ENCODE results near the gene CMC1. TPM values are rescaled to one million over a fixed set of nuclear protein-coding genes. Genes with fewer than 3 reads are reported as not detected.

The CMC1 gene
- total and polyA plus RNA-seq, 8 donors, result 9.6 to 93.4 (median 33.4) TPM

DNA sequence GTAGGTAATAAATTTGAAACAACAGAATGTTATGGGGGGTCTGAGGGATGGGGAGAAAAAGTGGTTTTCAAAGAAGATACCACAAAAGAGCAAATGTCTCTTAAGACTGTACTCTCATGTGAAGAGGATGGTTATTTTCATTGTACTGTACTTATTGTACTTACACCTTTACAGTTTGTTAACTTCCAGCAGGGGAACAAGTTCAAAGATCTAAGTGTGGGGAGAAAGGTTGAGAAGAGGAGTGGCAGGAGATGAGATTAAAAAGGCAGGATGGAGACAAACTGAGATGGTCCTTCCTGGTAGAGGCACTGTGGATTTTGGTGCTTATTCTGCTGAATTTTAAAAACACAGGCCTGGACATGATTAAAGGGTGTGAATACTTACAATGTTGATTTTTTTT, 101.7 kb downstream of the CMC1 start:
- H3K27me3 ChIP-seq, result no peaks in the 10 kb centered on the region
- H3K36me3 ChIP-seq, result peaks cover 0 to 22% (median 15%) of the 10 kb centered on the region in 4 donors
- TF ChIP-seq EP300 (IDR thresholded peaks at IDR 0.05) (no peak), POLR2A (IDR thresholded peaks at IDR 0.05) (no peak), POLR2AphosphoS5 (IDR thresholded peaks at IDR 0.05) (no peak)
- TF ChIP-seq, protein P1, sequence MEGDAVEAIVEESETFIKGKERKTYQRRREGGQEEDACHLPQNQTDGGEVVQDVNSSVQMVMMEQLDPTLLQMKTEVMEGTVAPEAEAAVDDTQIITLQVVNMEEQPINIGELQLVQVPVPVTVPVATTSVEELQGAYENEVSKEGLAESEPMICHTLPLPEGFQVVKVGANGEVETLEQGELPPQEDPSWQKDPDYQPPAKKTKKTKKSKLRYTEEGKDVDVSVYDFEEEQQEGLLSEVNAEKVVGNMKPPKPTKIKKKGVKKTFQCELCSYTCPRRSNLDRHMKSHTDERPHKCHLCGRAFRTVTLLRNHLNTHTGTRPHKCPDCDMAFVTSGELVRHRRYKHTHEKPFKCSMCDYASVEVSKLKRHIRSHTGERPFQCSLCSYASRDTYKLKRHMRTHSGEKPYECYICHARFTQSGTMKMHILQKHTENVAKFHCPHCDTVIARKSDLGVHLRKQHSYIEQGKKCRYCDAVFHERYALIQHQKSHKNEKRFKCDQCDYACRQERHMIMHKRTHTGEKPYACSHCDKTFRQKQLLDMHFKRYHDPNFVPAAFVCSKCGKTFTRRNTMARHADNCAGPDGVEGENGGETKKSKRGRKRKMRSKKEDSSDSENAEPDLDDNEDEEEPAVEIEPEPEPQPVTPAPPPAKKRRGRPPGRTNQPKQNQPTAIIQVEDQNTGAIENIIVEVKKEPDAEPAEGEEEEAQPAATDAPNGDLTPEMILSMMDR (IDR thresholded peaks at IDR 0.05), result no peak
- H3K4me3 ChIP-seq, result no peak overlapping the region
- intact Hi-C loops (cut with DNase I; ENCODE audit: low total_unique reads), result no loop called here
- H3K27ac ChIP-seq, result peak overlapping the region in 3 of 5 donors; percentile 1 to 58 (median 27)
- no peaks in the 10 kb centered on the region for H3K9me3 ChIP-seq
- no peak for DNase-seq
- peaks cover 21 to 65% (median 47%) of the 10 kb centered on the region in 4 donors for H3K4me1 ChIP-seq

DNA sequence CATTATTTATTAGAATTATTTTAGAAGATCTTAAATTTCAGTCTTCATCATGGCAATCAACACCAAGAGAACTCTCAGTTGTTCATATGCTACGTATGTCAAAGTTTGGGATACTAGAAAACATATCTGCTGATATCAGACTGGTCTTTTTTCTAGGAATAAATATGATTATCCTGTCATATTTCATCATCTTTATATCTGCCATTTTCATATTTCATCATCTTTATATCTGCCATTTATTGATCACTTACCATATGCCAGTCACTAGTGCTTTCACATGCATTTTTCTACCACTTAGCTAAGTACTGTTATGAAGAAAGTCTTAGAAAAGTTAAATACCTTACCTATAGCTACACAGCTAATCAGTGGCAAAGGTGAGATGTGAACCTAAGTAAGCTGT, 104.3 kb downstream of the CMC1 start:
- Histone ChIP-seq H3K36me3 (no peaks in the 10 kb centered on the region), H3K27ac (no peak overlapping the region), H3K27me3 (no peaks in the 10 kb centered on the region), H3K4me1 (peaks cover 26 to 75% (median 53%) of the 10 kb centered on the region in 4 donors), H3K9me3 (no peaks in the 10 kb centered on the region), H3K4me3 (peak overlapping the region in 2 of 4 donors; percentile 63 to 66)
- intact Hi-C loops (cut with DNase I; ENCODE audit: low total_unique reads), result no loop called here
- WGBS, 5 donors, result 86 to 97% (median 91%) methylated on average over 1 of the region's 1 CpG
- DNase-seq, result no peak
- no peak for TF ChIP-seq EP300 (IDR thresholded peaks at IDR 0.05)
- TF ChIP-seq POLR2A (IDR thresholded peaks at IDR 0.05), result no peak
- TF ChIP-seq POLR2AphosphoS5 (IDR thresholded peaks at IDR 0.05), result no peak
- TF ChIP-seq, protein P1 (IDR thresholded peaks at IDR 0.05), result no peak

DNA sequence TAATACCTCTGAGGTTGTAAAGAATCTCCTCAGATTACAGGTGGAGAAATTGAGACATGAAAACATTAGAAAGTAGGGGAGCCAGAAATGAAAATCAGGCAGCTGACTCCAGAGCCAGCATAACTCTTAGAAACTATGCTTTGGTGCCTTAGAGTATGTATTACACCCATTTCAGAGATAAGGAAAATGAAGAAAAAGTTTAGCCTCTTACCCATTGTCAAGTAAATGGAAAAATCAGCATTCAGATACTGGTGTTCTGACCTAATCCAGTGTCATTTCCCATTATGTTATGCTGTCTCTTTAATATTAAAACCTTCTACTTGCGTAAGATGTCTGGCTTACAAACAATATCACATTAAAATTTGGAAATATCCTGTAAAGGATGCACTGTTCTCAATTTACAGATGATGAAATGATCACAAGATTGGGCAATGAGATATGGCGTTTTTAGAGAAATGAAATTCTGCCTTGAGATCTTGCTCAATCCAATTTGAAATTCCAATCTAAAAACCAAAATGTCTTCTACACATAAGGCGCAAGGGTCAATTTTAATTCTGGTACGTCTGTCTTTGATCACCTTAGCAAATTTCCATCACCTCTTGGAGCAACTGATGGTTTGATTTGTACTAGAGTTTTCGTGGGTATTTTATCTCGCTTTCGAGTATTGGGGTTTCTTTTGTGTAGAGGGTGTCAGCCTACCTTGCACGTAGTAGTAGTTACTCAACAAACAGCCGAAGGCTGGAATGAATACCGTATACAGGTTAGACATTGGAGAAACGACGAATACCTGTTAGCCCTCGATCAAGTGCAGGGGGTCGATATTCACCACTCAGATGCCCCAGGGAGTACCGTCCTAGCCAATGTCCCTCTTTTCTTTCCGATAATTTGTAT, 106.2 kb downstream of the CMC1 start:
- peak in 1 of 2 donors; percentile 16 for DNase-seq
- intact Hi-C loops (cut with DNase I; ENCODE audit: low total_unique reads), result no loop called here
- H3K4me1 ChIP-seq, result peaks cover 20 to 66% (median 44%) of the 10 kb centered on the region in 4 donors
- TF ChIP-seq EP300 (IDR thresholded peaks at IDR 0.05) (no peak), POLR2AphosphoS5 (IDR thresholded peaks at IDR 0.05) (peak in 2 of 3 donors; percentile 23 to 52), POLR2A (IDR thresholded peaks at IDR 0.05) (no peak)
- TF ChIP-seq, protein P1 (IDR thresholded peaks at IDR 0.05), result no peak
- H3K27me3 ChIP-seq, result no peaks in the 10 kb centered on the region
- peaks cover 0 to 11% (median 4%) of the 10 kb centered on the region in 4 donors for H3K9me3 ChIP-seq
- peaks cover under 1 to 10% (median 3%) of the 10 kb centered on the region in 4 donors for H3K36me3 ChIP-seq
- 15 to 26% (median 22%) methylated on average over 16 of the region's 16 CpGs for WGBS, 5 donors
- peak overlapping the region; percentile 63 to 78 (median 72) for H3K4me3 ChIP-seq
- H3K27ac ChIP-seq, result peak overlapping the region; percentile 97 to 100 (median 99)

DNA sequence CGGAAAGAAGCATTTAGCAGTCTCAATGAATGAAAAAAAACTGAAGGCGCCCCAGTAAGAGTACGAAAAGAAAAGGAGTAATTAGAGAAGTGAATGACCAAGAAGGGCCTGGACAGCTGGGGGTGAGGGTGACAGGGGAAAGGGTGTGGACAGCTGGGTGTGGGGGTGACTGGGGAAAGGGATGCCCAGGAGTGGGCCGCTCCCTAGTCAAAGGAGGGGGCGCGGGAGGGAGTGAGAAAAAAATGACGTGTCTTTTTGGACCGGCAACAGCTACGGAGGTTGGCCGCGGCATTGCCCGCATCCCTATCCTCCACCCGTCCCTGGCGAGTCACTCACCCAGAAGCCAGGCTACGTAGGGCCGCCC, 106.8 kb downstream of the CMC1 start:
- WGBS, 5 donors, result 0 to 2% (median 1%) methylated on average over 16 of the region's 16 CpGs
- Histone ChIP-seq H3K4me1 (peaks cover 19 to 60% (median 38%) of the 10 kb centered on the region in 4 donors), H3K36me3 (peaks cover 4 to 16% (median 8%) of the 10 kb centered on the region in 4 donors), H3K27me3 (no peaks in the 10 kb centered on the region), H3K9me3 (peaks cover 0 to 16% (median 6%) of the 10 kb centered on the region in 4 donors), H3K4me3 (peak overlapping the region; percentile 63 to 78 (median 72)), H3K27ac (peak overlapping the region; percentile 97 to 100 (median 99))
- intact Hi-C loops (cut with DNase I; ENCODE audit: low total_unique reads), result no loop called here
- DNase-seq, result no peak
- TF ChIP-seq POLR2AphosphoS5 (IDR thresholded peaks at IDR 0.05) (peak in 1 of 3 donors; percentile 72), POLR2A (IDR thresholded peaks at IDR 0.05) (no peak)

Measured in stomach (tissue), 9 donors.